GM23338 (cell line): ENCODE data around the gene TTC28. TPM values are rescaled to one million over a fixed set of nuclear protein-coding genes. Genes with fewer than 3 reads are reported as not detected.

Experiments used
- ATAC-seq: fragments of 200-7000 bp; cut with Tn5 transposase; 3 replicates; pipeline ENCODE4 v1.9.1; 2020
- DNase-seq: peaks from one replicate; pipeline ENCODE4 v3.0.0-alpha.2; 2015; ENCODE audit warnings: low spot score
- H2AFZ ChIP-seq: fragments of 200-600 bp; sonication (generic); 2 replicates; pipeline ENCODE4 v1.8.0; 2016; ENCODE audit warnings: antibody characterized with exemption, mild to moderate bottlenecking, moderate library complexity
- H3F3A ChIP-seq: fragments of 200-600 bp; sonication (generic); replicated peaks from 2 replicates; pipeline ENCODE4 v1.8.0; 2017; ENCODE audit warnings: antibody characterized with exemption, mixed run types, low read depth
- H3K27ac ChIP-seq: fragments of 200-600 bp; sonication (generic); 2 replicates; pipeline ENCODE4 v1.6.1; 2016; ENCODE audit warnings: low read depth
- H3K27me3 ChIP-seq: fragments of 200-600 bp; sonication (generic); 2 replicates; pipeline ENCODE4 v1.8.0; 2016; ENCODE audit warnings: mild to moderate bottlenecking, mixed run types, moderate library complexity; ENCODE audit not compliant: insufficient read depth
- H3K36me3 ChIP-seq: fragments of 200-600 bp; sonication (generic); 2 replicates; pipeline ENCODE4 v1.8.0; 2016; ENCODE audit warnings: mild to moderate bottlenecking; ENCODE audit not compliant: insufficient read depth
- H3K4me1 ChIP-seq: fragments of 200-600 bp; sonication (generic); 2 replicates; pipeline ENCODE4 v1.8.0; 2016; ENCODE audit warnings: mild to moderate bottlenecking, moderate library complexity; ENCODE audit not compliant: insufficient read depth
- H3K4me2 ChIP-seq: fragments of 200-600 bp; sonication (generic); 2 replicates; pipeline ENCODE4 v1.7.1; 2017; ENCODE audit warnings: mixed run types
- H3K4me3 ChIP-seq: fragments of 200-600 bp; sonication (generic); 2 replicates; pipeline ENCODE4 v1.6.1; 2016; ENCODE audit warnings: mixed run types
- H3K79me2 ChIP-seq: fragments of 200-600 bp; sonication (generic); replicated peaks from 2 replicates; pipeline ENCODE4 v1.8.0; 2017; ENCODE audit warnings: mild to moderate bottlenecking; ENCODE audit not compliant: insufficient read depth
- H3K9me2 ChIP-seq: fragments of 200-600 bp; sonication (generic); 2 replicates; pipeline ENCODE4 v1.8.0; 2017; ENCODE audit not compliant: insufficient read depth
- H4K20me1 ChIP-seq: fragments of 200-600 bp; sonication (generic); replicated peaks from 2 replicates; pipeline ENCODE4 v1.8.0; 2017; ENCODE audit warnings: mild to moderate bottlenecking; ENCODE audit not compliant: insufficient read depth
- H3K27ac Mint-ChIP-seq: 2 replicates; pipeline ENCODE4 v1.8.0; 2020; ENCODE audit warnings: inconsistent platforms, mild to moderate bottlenecking, moderate library complexity, mixed read lengths
- H3K27me3 Mint-ChIP-seq: 3 replicates; pipeline ENCODE4 v1.8.0; 2022; ENCODE audit warnings: low read depth, mild to moderate bottlenecking, moderate library complexity, mixed read lengths, inconsistent platforms; ENCODE audit not compliant: insufficient read depth, poor library complexity
- H3K36me3 Mint-ChIP-seq: 3 replicates; pipeline ENCODE4 v1.8.0; 2021; ENCODE audit warnings: low read depth, mild to moderate bottlenecking, inconsistent platforms, moderate library complexity, mixed read lengths
- H3K4me1 Mint-ChIP-seq: 3 replicates; pipeline ENCODE4 v1.8.0; 2020; ENCODE audit warnings: mild to moderate bottlenecking, inconsistent platforms, mixed read lengths
- H3K4me3 Mint-ChIP-seq: 3 replicates; pipeline ENCODE4 v1.8.0; 2021; ENCODE audit warnings: moderate library complexity, mild to moderate bottlenecking, inconsistent platforms, mixed read lengths
- H3K9me3 Mint-ChIP-seq: 3 replicates; pipeline ENCODE4 v1.8.0; 2020; ENCODE audit warnings: moderate library complexity, mild to moderate bottlenecking, inconsistent platforms, mixed read lengths
- CREB1 ChIP-seq: fragments of 250-450 bp; sonication (Bioruptor Pico); IDR thresholded peaks from 2 replicates; pipeline ENCODE4 v1.5.0; 2020; ENCODE audit warnings: low read depth, mild to moderate bottlenecking, moderate library complexity
- ETS1 ChIP-seq: IDR thresholded peaks from 2 replicates; pipeline ENCODE4 v1.6.1; 2016; ENCODE audit warnings: antibody characterized with exemption
- EZH2 ChIP-seq: fragments of 200-600 bp; sonication (generic); IDR thresholded peaks from one replicate; pipeline ENCODE4 v1.8.0; 2017; ENCODE audit warnings: antibody characterized with exemption, mild to moderate bottlenecking, low read depth; ENCODE audit not compliant: unreplicated experiment
- NANOG ChIP-seq: IDR thresholded peaks from 2 replicates; pipeline ENCODE4 v1.6.1; 2016; ENCODE audit warnings: antibody characterized with exemption, borderline replicate concordance
- REST ChIP-seq: IDR thresholded peaks from one replicate; pipeline ENCODE4 v1.6.1; 2018; ENCODE audit warnings: antibody characterized with exemption; ENCODE audit not compliant: unreplicated experiment
- ZNF114 ChIP-seq: fragments of 250-450 bp; sonication (Bioruptor Pico); IDR thresholded peaks from 2 replicates; pipeline ENCODE4 v1.5.0; 2020; ENCODE audit warnings: mild to moderate bottlenecking, moderate library complexity
- ZNF331 ChIP-seq: fragments of 250-450 bp; sonication (Bioruptor Pico); IDR thresholded peaks from 2 replicates; pipeline ENCODE4 v1.5.0; 2020; ENCODE audit warnings: low read depth, mild to moderate bottlenecking, moderate library complexity
- polyA plus RNA-seq: library from polyadenylated mRNA; unstranded; fragments of >200 nt; fragmentation: Nextera tagmentation; extraction: Ambion mirVana; gene quantifications from 2 replicates; pipeline ENCODE4 v1.2.1, GENCODE V29; 2016
- total RNA-seq: library from RNA; depleted of rRNA; stranded (reverse); fragments of >200 nt; shearing (Covaris generic); gene quantifications from 2 replicates; pipeline ENCODE4 v1.2.3, GENCODE V29; 2014
- TF ChIP-seq, protein P1 (sequence below): fragments of 250-450 bp; sonication (Bioruptor Pico); IDR thresholded peaks from 2 replicates; pipeline ENCODE4 v1.5.0; 2020; ENCODE audit warnings: mild to moderate bottlenecking, moderate library complexity
- TF ChIP-seq, protein P2 (sequence below), 2 experiments: fragments of 200-600 bp in 1 of 2; sonication (generic) in 1 of 2; conservative IDR thresholded peaks; 2 replicates each; pipeline versions ENCODE4 v1.5.1 to v1.6.1; 2016 to 2017; ENCODE audit warnings: antibody characterized with exemption in 2 of 2, low read depth in 2 of 2, mild to moderate bottlenecking in 2 of 2, moderate library complexity in 1 of 2

TTC28 gene
- total and polyA plus RNA-seq, 2 experiments from 2014 or later = 4.5 to 16.1 TPM

GRCh38 chr22:27984723-27985122 is 694.9 kb downstream of the TTC28 start:
- Histone ChIP-seq H3K79me2 (no peaks in the 10 kb centered on the region), H3K27ac (no peak overlapping the region), H3K4me1 (peaks cover 11% of the 10 kb centered on the region), H2AFZ (no peak overlapping the region), H3K27me3 (no peaks in the 10 kb centered on the region), H3K9me2 (no peaks in the 10 kb centered on the region), H4K20me1 (no peaks in the 10 kb centered on the region), H3K36me3 (no peaks in the 10 kb centered on the region), H3K4me2 (no peak overlapping the region), H3F3A (no peaks in the 10 kb centered on the region), H3K4me3 (no peak overlapping the region)
- no peak for ATAC-seq
- no peak overlapping the region for H3K27ac Mint-ChIP-seq
- TF ChIP-seq ZNF114 (CRISPR knock-in tag) (no peak), EZH2 (no peak), REST (no peak), CREB1 (no peak), ETS1 (no peak), ZNF331 (CRISPR knock-in tag) (no peak), NANOG (no peak)
- TF ChIP-seq, protein P1, sequence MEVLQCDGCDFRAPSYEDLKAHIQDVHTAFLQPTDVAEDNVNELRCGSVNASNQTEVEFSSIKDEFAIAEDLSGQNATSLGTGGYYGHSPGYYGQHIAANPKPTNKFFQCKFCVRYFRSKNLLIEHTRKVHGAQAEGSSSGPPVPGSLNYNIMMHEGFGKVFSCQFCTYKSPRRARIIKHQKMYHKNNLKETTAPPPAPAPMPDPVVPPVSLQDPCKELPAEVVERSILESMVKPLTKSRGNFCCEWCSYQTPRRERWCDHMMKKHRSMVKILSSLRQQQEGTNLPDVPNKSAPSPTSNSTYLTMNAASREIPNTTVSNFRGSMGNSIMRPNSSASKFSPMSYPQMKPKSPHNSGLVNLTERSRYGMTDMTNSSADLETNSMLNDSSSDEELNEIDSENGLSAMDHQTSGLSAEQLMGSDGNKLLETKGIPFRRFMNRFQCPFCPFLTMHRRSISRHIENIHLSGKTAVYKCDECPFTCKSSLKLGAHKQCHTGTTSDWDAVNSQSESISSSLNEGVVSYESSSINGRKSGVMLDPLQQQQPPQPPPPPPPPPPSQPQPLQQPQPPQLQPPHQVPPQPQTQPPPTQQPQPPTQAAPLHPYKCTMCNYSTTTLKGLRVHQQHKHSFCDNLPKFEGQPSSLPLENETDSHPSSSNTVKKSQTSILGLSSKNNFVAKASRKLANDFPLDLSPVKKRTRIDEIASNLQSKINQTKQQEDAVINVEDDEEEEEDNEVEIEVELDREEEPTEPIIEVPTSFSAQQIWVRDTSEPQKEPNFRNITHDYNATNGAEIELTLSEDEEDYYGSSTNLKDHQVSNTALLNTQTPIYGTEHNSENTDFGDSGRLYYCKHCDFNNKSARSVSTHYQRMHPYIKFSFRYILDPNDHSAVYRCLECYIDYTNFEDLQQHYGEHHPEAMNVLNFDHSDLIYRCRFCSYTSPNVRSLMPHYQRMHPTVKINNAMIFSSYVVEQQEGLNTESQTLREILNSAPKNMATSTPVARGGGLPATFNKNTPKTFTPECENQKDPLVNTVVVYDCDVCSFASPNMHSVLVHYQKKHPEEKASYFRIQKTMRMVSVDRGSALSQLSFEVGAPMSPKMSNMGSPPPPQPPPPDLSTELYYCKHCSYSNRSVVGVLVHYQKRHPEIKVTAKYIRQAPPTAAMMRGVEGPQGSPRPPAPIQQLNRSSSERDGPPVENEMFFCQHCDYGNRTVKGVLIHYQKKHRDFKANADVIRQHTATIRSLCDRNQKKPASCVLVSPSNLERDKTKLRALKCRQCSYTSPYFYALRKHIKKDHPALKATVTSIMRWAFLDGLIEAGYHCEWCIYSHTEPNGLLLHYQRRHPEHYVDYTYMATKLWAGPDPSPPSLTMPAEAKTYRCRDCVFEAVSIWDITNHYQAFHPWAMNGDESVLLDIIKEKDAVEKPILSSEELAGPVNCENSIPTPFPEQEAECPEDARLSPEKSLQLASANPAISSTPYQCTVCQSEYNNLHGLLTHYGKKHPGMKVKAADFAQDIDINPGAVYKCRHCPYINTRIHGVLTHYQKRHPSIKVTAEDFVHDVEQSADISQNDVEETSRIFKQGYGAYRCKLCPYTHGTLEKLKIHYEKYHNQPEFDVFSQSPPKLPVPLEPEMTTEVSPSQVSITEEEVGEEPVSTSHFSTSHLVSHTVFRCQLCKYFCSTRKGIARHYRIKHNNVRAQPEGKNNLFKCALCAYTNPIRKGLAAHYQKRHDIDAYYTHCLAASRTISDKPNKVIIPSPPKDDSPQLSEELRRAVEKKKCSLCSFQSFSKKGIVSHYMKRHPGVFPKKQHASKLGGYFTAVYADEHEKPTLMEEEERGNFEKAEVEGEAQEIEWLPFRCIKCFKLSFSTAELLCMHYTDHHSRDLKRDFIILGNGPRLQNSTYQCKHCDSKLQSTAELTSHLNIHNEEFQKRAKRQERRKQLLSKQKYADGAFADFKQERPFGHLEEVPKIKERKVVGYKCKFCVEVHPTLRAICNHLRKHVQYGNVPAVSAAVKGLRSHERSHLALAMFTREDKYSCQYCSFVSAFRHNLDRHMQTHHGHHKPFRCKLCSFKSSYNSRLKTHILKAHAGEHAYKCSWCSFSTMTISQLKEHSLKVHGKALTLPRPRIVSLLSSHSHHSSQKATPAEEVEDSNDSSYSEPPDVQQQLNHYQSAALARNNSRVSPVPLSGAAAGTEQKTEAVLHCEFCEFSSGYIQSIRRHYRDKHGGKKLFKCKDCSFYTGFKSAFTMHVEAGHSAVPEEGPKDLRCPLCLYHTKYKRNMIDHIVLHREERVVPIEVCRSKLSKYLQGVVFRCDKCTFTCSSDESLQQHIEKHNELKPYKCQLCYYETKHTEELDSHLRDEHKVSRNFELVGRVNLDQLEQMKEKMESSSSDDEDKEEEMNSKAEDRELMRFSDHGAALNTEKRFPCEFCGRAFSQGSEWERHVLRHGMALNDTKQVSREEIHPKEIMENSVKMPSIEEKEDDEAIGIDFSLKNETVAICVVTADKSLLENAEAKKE (CRISPR knock-in tag) = no peak
- TF ChIP-seq, protein P2, sequence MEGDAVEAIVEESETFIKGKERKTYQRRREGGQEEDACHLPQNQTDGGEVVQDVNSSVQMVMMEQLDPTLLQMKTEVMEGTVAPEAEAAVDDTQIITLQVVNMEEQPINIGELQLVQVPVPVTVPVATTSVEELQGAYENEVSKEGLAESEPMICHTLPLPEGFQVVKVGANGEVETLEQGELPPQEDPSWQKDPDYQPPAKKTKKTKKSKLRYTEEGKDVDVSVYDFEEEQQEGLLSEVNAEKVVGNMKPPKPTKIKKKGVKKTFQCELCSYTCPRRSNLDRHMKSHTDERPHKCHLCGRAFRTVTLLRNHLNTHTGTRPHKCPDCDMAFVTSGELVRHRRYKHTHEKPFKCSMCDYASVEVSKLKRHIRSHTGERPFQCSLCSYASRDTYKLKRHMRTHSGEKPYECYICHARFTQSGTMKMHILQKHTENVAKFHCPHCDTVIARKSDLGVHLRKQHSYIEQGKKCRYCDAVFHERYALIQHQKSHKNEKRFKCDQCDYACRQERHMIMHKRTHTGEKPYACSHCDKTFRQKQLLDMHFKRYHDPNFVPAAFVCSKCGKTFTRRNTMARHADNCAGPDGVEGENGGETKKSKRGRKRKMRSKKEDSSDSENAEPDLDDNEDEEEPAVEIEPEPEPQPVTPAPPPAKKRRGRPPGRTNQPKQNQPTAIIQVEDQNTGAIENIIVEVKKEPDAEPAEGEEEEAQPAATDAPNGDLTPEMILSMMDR (conservative IDR thresholded peaks at IDR 0.05; ENCODE audit: low read depth in 2 of 2) = no peak
- DNase-seq = no peak
- H3K36me3 Mint-ChIP-seq = peaks cover 9% of the 10 kb centered on the region
- H3K27me3 Mint-ChIP-seq = peaks cover 9% of the 10 kb centered on the region
- peaks cover 15% of the 10 kb centered on the region for H3K4me1 Mint-ChIP-seq
- H3K9me3 Mint-ChIP-seq = no peaks in the 10 kb centered on the region
- no peak overlapping the region for H3K4me3 Mint-ChIP-seq
